ENCODE data around the gene TP63.

TP63 gene

DNA sequence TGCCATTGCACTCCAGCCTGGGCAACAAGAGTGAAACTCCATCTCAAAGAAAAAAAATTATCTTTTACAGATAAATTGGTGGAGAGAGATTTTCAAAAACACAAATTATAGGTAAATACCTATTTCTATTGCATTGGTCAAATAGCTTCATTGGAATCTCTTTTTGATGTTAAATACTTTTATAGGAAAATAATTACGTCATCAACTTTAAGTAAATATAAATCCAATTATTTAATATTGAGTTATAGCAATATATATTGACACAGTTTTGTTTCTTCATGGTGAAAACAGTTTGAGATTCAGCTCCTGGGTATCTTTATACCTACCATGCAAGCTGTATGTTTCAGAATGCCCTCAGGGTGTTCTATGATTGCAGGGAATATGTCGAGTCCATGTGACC, 172.1 kb downstream of the TP63 start:
- Histone ChIP-seq H3K4me3 (no peak overlapping the region), H3K4me1 (no peaks in the 10 kb centered on the region), H3K36me3 (no peaks in the 10 kb centered on the region), H4K20me1 (no peaks in the 10 kb centered on the region), H3K27me3 (no peaks in the 10 kb centered on the region), H3K4me2 (no peak overlapping the region), H3K27ac (no peak overlapping the region), H3K9ac (no peak overlapping the region), H3K9me3 (no peaks in the 10 kb centered on the region; the same call in 1 of the 2 replicates)
- no peak for TF ChIP-seq Cebpa-rat (IDR thresholded peaks at IDR 0.05)

DNA sequence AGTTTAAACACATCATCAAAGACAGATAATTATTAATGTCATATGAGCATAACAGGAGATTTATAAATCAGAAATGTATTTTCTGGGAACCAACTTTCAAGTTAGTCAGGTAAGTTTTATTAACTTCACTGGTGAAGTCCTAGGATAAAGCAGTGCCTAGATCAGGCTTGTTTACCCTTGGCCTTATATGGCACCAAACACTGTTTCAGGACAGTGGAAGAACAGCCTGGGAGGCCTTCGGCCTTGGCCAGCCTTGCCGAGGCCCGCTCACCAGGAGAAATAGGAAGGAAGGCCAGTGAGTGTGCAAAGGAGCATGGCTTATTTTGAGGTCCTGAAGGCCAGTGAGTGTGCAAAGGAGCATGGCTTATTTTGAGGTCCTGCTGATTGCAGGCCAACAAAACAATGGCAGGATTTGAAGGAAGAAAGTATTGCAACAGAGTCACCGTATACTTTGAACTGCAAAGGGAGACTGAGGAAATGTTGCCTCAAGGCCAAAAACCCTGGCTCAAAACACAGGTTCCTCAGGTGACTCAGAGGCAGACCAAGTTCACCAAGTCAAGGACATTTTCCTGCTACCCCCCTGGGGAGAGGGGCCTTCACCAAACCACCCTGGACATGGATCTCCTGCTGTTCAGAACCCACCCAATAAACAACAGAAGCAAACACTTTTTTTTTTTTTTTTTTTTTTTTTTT, 174.3 kb downstream of the TP63 start:
- no peak overlapping the region for H3K4me2 ChIP-seq

DNA sequence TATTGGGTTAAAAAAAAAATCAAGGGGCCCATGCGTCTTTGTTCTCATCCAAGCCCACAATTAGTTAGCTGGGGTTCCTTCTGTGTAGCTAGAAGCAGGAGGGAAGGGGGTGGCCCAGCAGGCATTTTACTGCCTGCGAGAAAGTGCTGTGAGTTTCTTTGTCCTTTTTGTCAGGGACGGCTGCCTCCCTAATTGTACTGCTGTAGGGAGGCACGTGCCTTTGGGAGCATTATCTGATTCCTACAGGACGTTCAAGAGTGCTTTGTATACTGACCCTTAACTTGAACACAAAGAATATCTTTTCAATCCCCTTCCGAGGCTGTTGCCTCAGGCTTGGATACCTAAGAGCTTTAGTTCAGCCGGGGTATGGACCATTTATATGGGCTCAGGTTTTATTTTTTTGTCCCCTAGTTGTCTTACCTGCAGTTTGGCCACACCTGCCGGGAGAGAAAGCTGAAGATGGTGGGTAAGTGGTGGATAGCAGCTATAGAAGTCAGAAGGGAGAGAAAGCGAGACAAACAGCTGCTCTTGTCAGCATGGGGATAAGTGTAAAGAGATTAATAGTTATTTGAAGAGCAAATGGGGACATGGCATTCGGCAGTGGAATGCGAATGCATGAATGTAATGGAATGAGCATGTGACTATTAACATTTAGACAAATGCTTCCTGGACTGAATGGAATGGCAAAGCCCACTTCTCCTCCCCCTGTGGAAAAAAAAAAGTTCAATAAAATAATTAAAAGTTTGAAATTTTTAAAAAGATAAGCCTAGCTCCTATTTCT, 175.2 kb downstream of the TP63 start:
- no peaks in the 10 kb centered on the region for H3K27me3 ChIP-seq
- TF ChIP-seq Cebpa-rat (IDR thresholded peaks at IDR 0.05) = no peak
- H3K9me3 ChIP-seq = no peaks in the 10 kb centered on the region; the same call in 1 of the 2 replicates
- no peak overlapping the region for H3K4me2 ChIP-seq
- H3K4me1 ChIP-seq = no peaks in the 10 kb centered on the region; the same call in 1 of the 2 replicates
- H3K9ac ChIP-seq = no peak overlapping the region
- H3K4me3 ChIP-seq = no peak overlapping the region
- no peaks in the 10 kb centered on the region for H4K20me1 ChIP-seq
- H3K36me3 ChIP-seq = no peaks in the 10 kb centered on the region
- H3K27ac ChIP-seq = no peak overlapping the region

More for the DNA sequence above, 174.3 kb downstream of the TP63 start:
- Histone ChIP-seq H3K9me3 (no peaks in the 10 kb centered on the region; the same call in 1 of the 2 replicates), H3K4me1 (no peaks in the 10 kb centered on the region; the same call in 1 of the 2 replicates), H3K36me3 (no peaks in the 10 kb centered on the region), H3K27ac (no peak overlapping the region), H4K20me1 (no peaks in the 10 kb centered on the region), H3K27me3 (no peaks in the 10 kb centered on the region), H3K9ac (no peak overlapping the region), H3K4me3 (no peak overlapping the region)
- TF ChIP-seq Cebpa-rat (IDR thresholded peaks at IDR 0.05) = no peak

DNA sequence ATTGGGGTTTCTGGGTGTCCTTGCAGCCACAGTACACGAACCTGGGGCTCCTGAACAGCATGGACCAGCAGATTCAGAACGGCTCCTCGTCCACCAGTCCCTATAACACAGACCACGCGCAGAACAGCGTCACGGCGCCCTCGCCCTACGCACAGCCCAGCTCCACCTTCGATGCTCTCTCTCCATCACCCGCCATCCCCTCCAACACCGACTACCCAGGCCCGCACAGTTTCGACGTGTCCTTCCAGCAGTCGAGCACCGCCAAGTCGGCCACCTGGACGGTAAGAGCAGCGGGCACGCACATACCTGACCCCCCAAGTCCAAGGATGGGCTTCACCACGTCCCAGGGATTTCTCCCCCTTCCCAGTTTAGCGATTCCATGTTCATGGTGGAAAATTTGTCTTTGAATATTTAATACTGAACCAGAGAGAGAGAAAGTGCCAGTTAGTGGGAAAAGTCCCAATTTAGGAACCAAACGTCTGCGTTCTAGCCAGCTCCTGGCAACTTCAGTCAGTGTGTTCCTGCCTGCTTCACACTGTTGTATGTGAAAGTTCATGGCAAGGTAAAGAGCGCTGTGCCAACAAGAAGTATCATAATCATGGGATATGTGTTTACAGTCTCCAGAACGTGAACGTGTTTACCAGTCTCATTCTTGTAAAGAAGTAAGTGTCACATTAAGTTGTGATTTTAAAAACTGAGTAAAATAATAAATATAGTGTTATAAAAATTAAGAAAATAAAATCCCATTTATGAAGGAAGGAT, 177.2 kb downstream of the TP63 start:
- Histone ChIP-seq H3K4me2 (no peak overlapping the region), H3K9ac (no peak overlapping the region), H3K36me3 (no peaks in the 10 kb centered on the region), H4K20me1 (no peaks in the 10 kb centered on the region), H3K9me3 (no peaks in the 10 kb centered on the region; the same call in 1 of the 2 replicates), H3K4me1 (no peaks in the 10 kb centered on the region; the same call in 1 of the 2 replicates), H3K4me3 (no peak overlapping the region), H3K27me3 (no peaks in the 10 kb centered on the region), H3K27ac (no peak overlapping the region)
- no peak for TF ChIP-seq Cebpa-rat (IDR thresholded peaks at IDR 0.05)

DNA sequence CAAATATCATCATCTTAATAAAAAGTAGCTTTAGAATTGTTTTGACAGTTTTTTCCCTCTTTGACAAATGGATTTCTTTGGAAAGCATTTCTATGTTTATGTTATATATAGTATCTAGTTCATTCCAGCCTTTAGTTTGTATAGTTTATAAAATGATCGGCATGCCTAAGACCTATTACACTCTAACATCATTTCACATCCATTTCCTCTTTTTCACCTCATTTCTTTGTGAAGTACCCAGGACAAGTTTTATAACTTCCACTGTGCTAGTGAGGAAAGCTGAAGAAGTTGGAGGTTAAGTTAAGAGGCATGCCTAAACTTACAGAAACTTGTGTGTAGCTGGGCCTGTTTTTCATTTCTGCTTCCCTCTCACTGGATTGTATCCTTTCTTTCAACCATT, 178.4 kb downstream of the TP63 start:
- Histone ChIP-seq H3K36me3 (no peaks in the 10 kb centered on the region), H3K4me2 (no peak overlapping the region), H3K4me3 (no peak overlapping the region), H3K4me1 (no peaks in the 10 kb centered on the region; the same call in 1 of the 2 replicates), H3K27me3 (no peaks in the 10 kb centered on the region), H3K9me3 (no peaks in the 10 kb centered on the region; the same call in 1 of the 2 replicates), H4K20me1 (no peaks in the 10 kb centered on the region), H3K9ac (no peak overlapping the region), H3K27ac (no peak overlapping the region)
- no peak for TF ChIP-seq Cebpa-rat (IDR thresholded peaks at IDR 0.05)

DNA sequence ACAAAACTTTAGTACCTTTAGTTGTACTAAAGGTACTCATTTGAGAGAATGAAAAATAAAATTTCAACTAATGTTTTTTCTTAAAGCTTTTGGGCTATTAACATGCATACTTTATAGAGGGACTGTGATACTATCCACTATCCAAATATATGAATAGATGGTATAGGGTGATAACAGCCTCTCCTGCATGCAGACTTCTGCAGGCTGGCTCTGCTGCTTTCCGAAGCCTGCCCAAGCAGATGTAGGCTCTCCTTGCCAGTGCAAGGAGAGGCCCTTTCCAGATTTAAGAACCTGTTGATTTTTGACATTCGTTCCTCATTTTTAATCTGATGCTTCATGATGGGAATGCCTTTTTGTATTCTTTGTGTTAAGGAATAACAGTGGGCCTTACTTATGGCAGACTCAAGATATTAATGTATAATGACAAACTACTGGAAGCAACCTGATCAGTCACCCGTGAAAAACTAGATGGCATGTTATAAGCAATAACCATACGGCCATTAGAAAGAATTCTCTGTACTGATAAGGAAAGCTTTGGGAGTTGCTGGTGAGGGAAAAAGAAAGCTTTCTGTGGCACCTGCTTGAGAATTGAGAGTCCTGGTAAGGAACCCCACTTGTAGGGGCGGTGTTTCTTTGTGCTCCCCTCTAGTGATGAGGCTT, 181.7 kb downstream of the TP63 start:
- H3K4me1 ChIP-seq = no peaks in the 10 kb centered on the region; the same call in 1 of the 2 replicates
- no peak overlapping the region for H3K9ac ChIP-seq
- H3K27me3 ChIP-seq = no peaks in the 10 kb centered on the region
- no peaks in the 10 kb centered on the region; the same call in 1 of the 2 replicates for H3K9me3 ChIP-seq
- no peak overlapping the region for H3K4me2 ChIP-seq
- no peaks in the 10 kb centered on the region for H3K36me3 ChIP-seq
- no peaks in the 10 kb centered on the region for H4K20me1 ChIP-seq
- no peak overlapping the region for H3K27ac ChIP-seq
- TF ChIP-seq Cebpa-rat (IDR thresholded peaks at IDR 0.05) = no peak
- no peak overlapping the region for H3K4me3 ChIP-seq

DNA sequence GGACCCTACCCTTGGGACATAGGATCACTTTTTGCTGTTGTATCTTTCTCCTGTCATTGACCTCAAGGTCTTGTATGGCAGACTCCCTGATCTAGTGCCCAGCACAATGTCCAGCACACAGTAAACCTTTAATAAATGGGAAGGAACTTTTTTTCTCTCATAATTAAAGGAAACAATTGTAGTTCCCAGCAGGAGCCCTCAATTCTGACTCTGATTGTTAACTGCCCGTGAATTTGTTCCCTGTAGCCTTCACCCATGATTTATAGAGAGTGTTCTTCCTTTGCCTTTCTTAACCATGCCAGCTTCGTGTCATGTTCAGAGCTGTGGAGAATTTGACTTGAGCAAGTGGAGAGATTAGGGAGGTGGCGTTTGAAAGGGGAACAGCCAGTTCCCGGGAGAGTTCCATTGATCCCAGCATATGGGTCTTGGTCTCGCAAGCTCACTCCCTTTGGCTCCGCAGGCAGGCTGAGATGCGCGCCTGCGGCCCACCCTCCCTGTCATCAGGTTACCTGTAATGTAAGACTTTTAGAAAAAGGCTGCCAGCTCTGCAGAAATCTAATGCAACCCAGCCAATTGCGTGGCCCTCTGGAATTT, 182.6 kb downstream of the TP63 start:
- H3K4me2 ChIP-seq = no peak overlapping the region
- H3K9me3 ChIP-seq = no peaks in the 10 kb centered on the region
- TF ChIP-seq Cebpa-rat (IDR thresholded peaks at IDR 0.05) = no peak
- no peaks in the 10 kb centered on the region for H4K20me1 ChIP-seq
- no peak overlapping the region for H3K4me3 ChIP-seq
- H3K9ac ChIP-seq = no peak overlapping the region
- no peaks in the 10 kb centered on the region for H3K27me3 ChIP-seq
- no peak overlapping the region for H3K27ac ChIP-seq
- H3K4me1 ChIP-seq = no peaks in the 10 kb centered on the region; the same call in 1 of the 2 replicates
- H3K36me3 ChIP-seq = no peaks in the 10 kb centered on the region

DNA sequence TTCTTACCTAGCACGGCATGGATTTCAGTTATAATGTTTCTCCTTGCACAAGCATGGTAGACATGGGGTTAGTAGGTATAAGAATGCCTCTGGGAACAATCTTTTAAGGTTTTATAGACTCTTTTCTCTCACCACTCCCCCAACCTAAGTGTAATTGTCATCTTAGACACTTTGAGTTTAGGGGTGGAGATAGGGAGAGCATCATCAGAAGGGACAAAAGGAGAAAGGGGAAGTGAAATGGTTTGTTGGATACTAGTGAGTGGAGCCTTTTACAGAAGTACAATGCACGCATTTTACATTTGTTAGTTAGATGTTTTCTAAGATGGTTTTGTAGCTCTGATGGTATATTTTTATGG, 189.2 kb downstream of the TP63 start:
- Histone ChIP-seq H3K27ac (no peak overlapping the region), H4K20me1 (no peaks in the 10 kb centered on the region), H3K4me3 (no peak overlapping the region), H3K36me3 (no peaks in the 10 kb centered on the region), H3K27me3 (no peaks in the 10 kb centered on the region), H3K4me2 (no peak overlapping the region), H3K9ac (no peak overlapping the region), H3K9me3 (no peaks in the 10 kb centered on the region), H3K4me1 (no peaks in the 10 kb centered on the region)
- TF ChIP-seq Cebpa-rat (IDR thresholded peaks at IDR 0.05) = no peak

DNA sequence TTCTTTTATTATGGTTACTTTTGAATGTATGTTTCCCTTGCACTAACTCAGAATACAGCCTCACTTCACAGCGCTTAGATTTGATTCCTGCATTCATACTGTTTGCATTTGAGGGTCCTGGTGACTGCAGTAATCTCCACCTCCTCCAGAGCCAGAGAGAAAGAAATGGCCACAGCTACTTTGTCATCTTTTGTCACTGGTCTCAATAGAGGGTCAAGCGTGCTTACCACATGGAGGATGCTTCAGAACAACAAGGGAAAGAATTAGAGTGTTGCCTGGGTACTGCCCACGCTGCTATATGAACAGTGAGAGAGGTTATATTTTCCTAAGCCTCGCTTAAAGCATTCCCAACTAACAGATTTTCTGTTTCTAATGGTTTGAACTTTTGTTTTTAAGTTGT, 190.1 kb downstream of the TP63 start:
- H3K27me3 ChIP-seq = no peaks in the 10 kb centered on the region
- no peaks in the 10 kb centered on the region for H3K9me3 ChIP-seq
- H3K4me1 ChIP-seq = no peaks in the 10 kb centered on the region
- no peak overlapping the region for H3K9ac ChIP-seq
- no peak for TF ChIP-seq Cebpa-rat (IDR thresholded peaks at IDR 0.05)
- no peaks in the 10 kb centered on the region for H4K20me1 ChIP-seq
- no peak overlapping the region for H3K4me3 ChIP-seq
- no peak overlapping the region for H3K27ac ChIP-seq
- H3K4me2 ChIP-seq = no peak overlapping the region
- H3K36me3 ChIP-seq = no peaks in the 10 kb centered on the region
